OCI-LY7 (cell line): ENCODE data around the gene LAMA1. TPM values are rescaled to one million over a fixed set of nuclear protein-coding genes. Genes with fewer than 3 reads are reported as not detected.

Experiments
- BruUV-seq: library from RNA; stranded (reverse); fragments of 400-500 nt; replicated peaks from 2 replicates; lab custom pipeline; 2021; lab: Mats Ljungman, UMichigan
- CTCF ChIA-PET: fragments of 300-600 bp; sonication (Branson Sonifier 250); formaldehyde crosslinking; loops from one replicate; lab custom pipeline; 2022; ENCODE audit warnings: antibody characterized with exemption; ENCODE audit not compliant: unreplicated experiment; lab: Charles Lee
- POLR2A ChIA-PET: fragments of 300-600 bp; sonication (Branson Sonifier 250); formaldehyde crosslinking; loops from one replicate; lab custom pipeline; 2022; ENCODE audit warnings: antibody characterized with exemption; lab: Charles Lee
- DNase-seq: peaks from one replicate; pipeline ENCODE4 v3.0.0-alpha.2; 2015; ENCODE audit warnings: low spot score
- H2AFZ ChIP-seq: fragments of 200-600 bp; sonication (generic), shearing (Covaris generic); 2 replicates; pipeline ENCODE4 v1.6.1; 2014; ENCODE audit warnings: mild to moderate bottlenecking, antibody characterized with exemption, low read length, moderate library complexity
- H3K27ac ChIP-seq: fragments of 200-600 bp; sonication (generic); 2 replicates; pipeline ENCODE4 v1.5.1; 2014; ENCODE audit warnings: mixed run types, low read depth, mild to moderate bottlenecking, moderate library complexity, low read length, inconsistent platforms; ENCODE audit not compliant: poor library complexity, severe bottlenecking
- H3K36me3 ChIP-seq: fragments of 200-600 bp; sonication (generic); 2 replicates; pipeline ENCODE4 v1.6.1; 2014; ENCODE audit warnings: mild to moderate bottlenecking, antibody characterized with exemption, low read length, moderate library complexity, mixed read lengths; ENCODE audit not compliant: insufficient read depth
- H3K4me1 ChIP-seq: fragments of 200-600 bp; sonication (generic); 2 replicates; pipeline ENCODE4 v1.5.1; 2014; ENCODE audit warnings: mild to moderate bottlenecking, low read length; ENCODE audit not compliant: insufficient read depth, poor library complexity, severe bottlenecking
- H3K4me2 ChIP-seq: fragments of 200-600 bp; sonication (generic); 2 replicates; pipeline ENCODE4 v1.6.1; 2014; ENCODE audit warnings: mild to moderate bottlenecking, low read length
- H3K4me3 ChIP-seq: fragments of 200-600 bp; sonication (generic); 2 replicates; pipeline ENCODE4 v1.5.1; 2014; ENCODE audit warnings: mild to moderate bottlenecking, low read depth, low read length; ENCODE audit not compliant: poor library complexity, severe bottlenecking
- H3K79me2 ChIP-seq: fragments of 200-600 bp; sonication (generic); 2 replicates; pipeline ENCODE4 v1.6.1; 2016; ENCODE audit warnings: low read depth, mild to moderate bottlenecking, low read length, moderate library complexity, mixed read lengths; ENCODE audit not compliant: insufficient read depth
- H3K9me2 ChIP-seq: fragments of 200-600 bp; sonication (generic); 2 replicates; pipeline ENCODE4 v1.6.1; 2016; ENCODE audit warnings: mild to moderate bottlenecking, low read length, mixed read lengths; ENCODE audit not compliant: insufficient read depth
- H3K9me3 ChIP-seq: fragments of 200-600 bp; sonication (generic); 2 replicates; pipeline ENCODE4 v1.6.1; 2014; ENCODE audit warnings: mild to moderate bottlenecking, mixed run types, low read length, mixed read lengths
- H4K20me1 ChIP-seq: fragments of 200-600 bp; sonication (generic); 2 replicates; pipeline ENCODE4 v1.6.1; 2014; ENCODE audit warnings: mild to moderate bottlenecking, antibody characterized with exemption, low read length, moderate library complexity, mixed read lengths; ENCODE audit not compliant: insufficient read depth
- EZH2phosphoT487 ChIP-seq: fragments of 200-600 bp; sonication (generic); IDR thresholded peaks from 2 replicates; pipeline ENCODE4 v1.6.1; 2018; ENCODE audit warnings: low read depth, borderline replicate concordance, mild to moderate bottlenecking, mixed run types, antibody characterized with exemption, low read length, moderate library complexity, mixed read lengths
- intact Hi-C: fragments of 100-400 bp; cut with micrococcal nuclease; formaldehyde crosslinking; loops from one replicate; pipeline ENCODE4 v1.10.0; 2022; ENCODE audit not compliant: unreplicated experiment
- total RNA-seq, 2 experiments: library from RNA; depleted of rRNA in 1 of 2; stranded (reverse); fragments of >200 nt in 1 of 2; shearing (Covaris generic) in 1 of 2; gene quantifications; 2 replicates each; pipeline ENCODE4 v1.2.3, GENCODE V29; 2014 to 2022
- TF ChIP-seq, protein P1 (sequence below): fragments of 200-600 bp; sonication (generic); conservative IDR thresholded peaks from 2 replicates; pipeline ENCODE4 v1.5.1; 2014; ENCODE audit warnings: mild to moderate bottlenecking, antibody characterized with exemption, low read length, moderate library complexity, mixed read lengths

The LAMA1 gene
- total RNA-seq, 2 experiments from 2014 or later, result not detected

- no peaks in the 10 kb centered on the region for H3K9me2 ChIP-seq
- H4K20me1 ChIP-seq, result no peaks in the 10 kb centered on the region
- BruUV-seq, result no TSS peak
- H3K4me2 ChIP-seq, result no peak overlapping the region
- CTCF ChIA-PET, result no interaction called here
- DNase-seq, result no peak
- no peak overlapping the region for H2AFZ ChIP-seq
- no peaks in the 10 kb centered on the region for H3K9me3 ChIP-seq
- POLR2A ChIA-PET, result no interaction called here
- intact Hi-C loops, result no loop called here
- no peak overlapping the region for H3K27ac ChIP-seq
- no peak for TF ChIP-seq EZH2phosphoT487
- TF ChIP-seq, protein P1, sequence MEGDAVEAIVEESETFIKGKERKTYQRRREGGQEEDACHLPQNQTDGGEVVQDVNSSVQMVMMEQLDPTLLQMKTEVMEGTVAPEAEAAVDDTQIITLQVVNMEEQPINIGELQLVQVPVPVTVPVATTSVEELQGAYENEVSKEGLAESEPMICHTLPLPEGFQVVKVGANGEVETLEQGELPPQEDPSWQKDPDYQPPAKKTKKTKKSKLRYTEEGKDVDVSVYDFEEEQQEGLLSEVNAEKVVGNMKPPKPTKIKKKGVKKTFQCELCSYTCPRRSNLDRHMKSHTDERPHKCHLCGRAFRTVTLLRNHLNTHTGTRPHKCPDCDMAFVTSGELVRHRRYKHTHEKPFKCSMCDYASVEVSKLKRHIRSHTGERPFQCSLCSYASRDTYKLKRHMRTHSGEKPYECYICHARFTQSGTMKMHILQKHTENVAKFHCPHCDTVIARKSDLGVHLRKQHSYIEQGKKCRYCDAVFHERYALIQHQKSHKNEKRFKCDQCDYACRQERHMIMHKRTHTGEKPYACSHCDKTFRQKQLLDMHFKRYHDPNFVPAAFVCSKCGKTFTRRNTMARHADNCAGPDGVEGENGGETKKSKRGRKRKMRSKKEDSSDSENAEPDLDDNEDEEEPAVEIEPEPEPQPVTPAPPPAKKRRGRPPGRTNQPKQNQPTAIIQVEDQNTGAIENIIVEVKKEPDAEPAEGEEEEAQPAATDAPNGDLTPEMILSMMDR, result no peak
- no peaks in the 10 kb centered on the region for H3K36me3 ChIP-seq
- H3K4me1 ChIP-seq, result no peaks in the 10 kb centered on the region
- no peaks in the 10 kb centered on the region for H3K79me2 ChIP-seq
- H3K4me3 ChIP-seq, result no peak overlapping the region
Observed at GRCh38 chr18:6963452-6964097, 154.0 kb downstream of the LAMA1 start.

DNA sequence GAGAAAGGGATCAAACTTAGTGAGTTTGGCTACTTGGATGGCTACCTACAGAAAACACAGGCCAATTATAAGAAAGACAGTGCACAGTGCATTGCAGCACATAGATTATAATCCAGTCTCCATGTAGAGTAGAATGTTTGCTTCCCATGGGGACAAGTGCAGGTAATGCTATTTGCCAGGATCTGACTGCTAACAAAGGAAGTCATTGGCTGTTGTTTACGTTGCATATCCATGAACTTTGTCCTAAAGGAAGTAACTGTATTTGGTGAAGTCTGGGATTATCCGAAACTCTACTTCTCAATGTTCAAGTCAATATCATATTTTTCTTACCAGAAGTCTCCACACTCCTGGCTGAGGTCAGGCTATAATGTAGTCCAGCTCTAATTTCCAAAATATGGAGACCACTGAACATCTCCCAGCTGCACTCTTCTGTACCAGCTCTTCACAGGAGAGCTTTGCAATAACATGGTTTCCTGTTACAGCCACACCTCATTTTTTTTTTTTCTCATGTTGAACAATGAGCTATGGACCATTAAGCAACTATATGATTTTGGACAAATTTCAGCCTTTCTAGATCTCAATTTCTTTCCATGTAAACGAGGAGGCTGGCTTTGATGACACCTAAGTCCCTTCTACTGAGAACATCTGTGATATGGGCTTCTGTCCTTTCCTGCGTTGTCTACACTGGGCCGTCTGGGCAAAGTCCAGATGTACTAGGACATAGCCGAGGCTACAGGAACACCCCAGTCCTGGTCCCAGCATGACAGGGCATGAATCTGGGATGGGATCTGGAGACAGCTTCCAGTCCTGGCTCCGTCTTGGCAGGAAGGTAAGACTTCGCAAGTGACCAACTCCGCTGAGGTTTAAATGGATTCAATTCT lies 154.8 kb downstream of the LAMA1 start:
- no peaks in the 10 kb centered on the region for H3K9me2 ChIP-seq
- DNase-seq, result no peak
- intact Hi-C loops, result no loop called here
- no peaks in the 10 kb centered on the region for H3K4me1 ChIP-seq
- no peak overlapping the region for H3K4me2 ChIP-seq
- no peak overlapping the region for H2AFZ ChIP-seq
- ChIA-PET CTCF (no interaction called here), POLR2A (no interaction called here)
- no peaks in the 10 kb centered on the region for H3K36me3 ChIP-seq
- no peaks in the 10 kb centered on the region for H3K79me2 ChIP-seq
- H3K27ac ChIP-seq, result no peak overlapping the region
- no peaks in the 10 kb centered on the region for H3K9me3 ChIP-seq
- H3K4me3 ChIP-seq, result no peak overlapping the region
- no TSS peak for BruUV-seq
- H4K20me1 ChIP-seq, result no peaks in the 10 kb centered on the region
- TF ChIP-seq, protein P1, result no peak
- TF ChIP-seq EZH2phosphoT487, result no peak

DNA sequence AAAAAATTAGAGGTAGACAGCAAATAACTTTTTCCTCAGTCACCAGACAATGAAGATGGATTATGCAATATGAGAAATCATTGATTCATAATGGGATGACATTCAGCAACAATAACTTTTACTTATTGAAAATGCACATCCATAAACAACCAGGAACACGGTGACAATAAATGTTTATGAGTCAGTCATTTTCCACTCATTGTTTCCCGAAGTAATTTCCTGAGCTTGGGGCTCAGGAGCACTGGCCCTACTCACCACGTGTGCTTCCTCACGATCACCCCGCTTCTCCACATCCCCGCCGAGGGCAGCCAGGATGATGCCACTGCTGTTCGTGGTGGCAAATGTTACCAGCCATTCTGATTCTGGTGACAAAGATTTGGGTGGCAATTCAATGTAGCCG lies 156.3 kb downstream of the LAMA1 start:
- intact Hi-C loops, result no loop called here
- ChIA-PET CTCF (no interaction called here), POLR2A (no interaction called here)
- Histone ChIP-seq H4K20me1 (no peaks in the 10 kb centered on the region), H2AFZ (no peak overlapping the region), H3K36me3 (no peaks in the 10 kb centered on the region), H3K9me2 (no peaks in the 10 kb centered on the region), H3K4me3 (no peak overlapping the region), H3K4me1 (no peaks in the 10 kb centered on the region), H3K27ac (no peak overlapping the region), H3K79me2 (no peaks in the 10 kb centered on the region), H3K9me3 (no peaks in the 10 kb centered on the region), H3K4me2 (no peak overlapping the region)
- no peak for TF ChIP-seq EZH2phosphoT487
- TF ChIP-seq, protein P1, result no peak
- DNase-seq, result no peak
- no TSS peak for BruUV-seq
